Neural cell (in vitro differentiated cells): ENCODE results near the gene JMJD1C. TPM values are rescaled to one million over a fixed set of nuclear protein-coding genes. Genes with fewer than 3 reads are reported as not detected.

ENCODE experiments used
- H2AFZ ChIP-seq: fragments of 200-600, 300-800 bp; sonication (generic), shearing (Covaris generic); 2 replicates; pipeline ENCODE4 v1.6.0; 2014; ENCODE audit warnings: low read depth, mild to moderate bottlenecking, antibody characterized with exemption, low read length, moderate library complexity
- H3F3A ChIP-seq: fragments of 200-600 bp; shearing (Covaris generic); 2 replicates; pipeline ENCODE4 v1.6.1; 2016; ENCODE audit warnings: mild to moderate bottlenecking, moderate library complexity, mixed read lengths, antibody characterized with exemption, low read length; ENCODE audit not compliant: insufficient read depth, poor library complexity, severe bottlenecking
- H3K27ac ChIP-seq: fragments of 200-600, 300-800 bp; sonication (generic), shearing (Covaris generic); 2 replicates; pipeline ENCODE4 v1.5.1; 2014; ENCODE audit warnings: mild to moderate bottlenecking, low read length, moderate library complexity
- H3K27me3 ChIP-seq: fragments of 300-800, 200-600 bp; sonication (generic), shearing (Covaris generic); 2 replicates; pipeline ENCODE4 v1.6.0; 2014; ENCODE audit warnings: mild to moderate bottlenecking, low read depth, low read length, moderate library complexity; ENCODE audit not compliant: insufficient read depth
- H3K36me3 ChIP-seq: fragments of 300-800, 200-600 bp; sonication (generic), shearing (Covaris generic); 2 replicates; pipeline ENCODE4 v1.5.1; 2014; ENCODE audit warnings: mild to moderate bottlenecking, antibody characterized with exemption, low read length, moderate library complexity; ENCODE audit not compliant: insufficient read depth
- H3K4me2 ChIP-seq: fragments of 300-800, 200-600 bp; sonication (generic), shearing (Covaris generic); 2 replicates; pipeline ENCODE4 v1.6.0; 2014; ENCODE audit warnings: mild to moderate bottlenecking, low read length
- H3K4me3 ChIP-seq: fragments of 300-800, 200-600 bp; sonication (generic), shearing (Covaris generic); 2 replicates; pipeline ENCODE4 v1.5.1; 2014; ENCODE audit warnings: mild to moderate bottlenecking, low read length, moderate library complexity
- H3K79me2 ChIP-seq: fragments of 200-600 bp; shearing (Covaris generic); replicated peaks from 2 replicates; pipeline ENCODE4 v1.6.0; 2014; ENCODE audit warnings: mild to moderate bottlenecking, low read length, moderate library complexity; ENCODE audit not compliant: insufficient read depth
- H3K9ac ChIP-seq: fragments of 300-800, 200-600 bp; sonication (generic), shearing (Covaris generic); 2 replicates; pipeline ENCODE4 v1.6.1; 2016; ENCODE audit warnings: mild to moderate bottlenecking, low read length, mixed read lengths
- H3K9me2 ChIP-seq: fragments of 200-600 bp; shearing (Covaris generic); 2 replicates; pipeline ENCODE4 v1.6.1; 2016; ENCODE audit warnings: mild to moderate bottlenecking, low read length, mixed read lengths; ENCODE audit not compliant: insufficient read depth
- H3K9me3 ChIP-seq: fragments of 200-600, 300-800 bp; sonication (generic), shearing (Covaris generic); 2 replicates; pipeline ENCODE4 v1.6.1; 2016; ENCODE audit warnings: mild to moderate bottlenecking, mixed run types, low read length, moderate library complexity, mixed read lengths
- H4K20me1 ChIP-seq: fragments of 200-600 bp; shearing (Covaris generic); 2 replicates; pipeline ENCODE4 v1.6.1; 2016; ENCODE audit warnings: mild to moderate bottlenecking, mixed run types; ENCODE audit not compliant: insufficient read depth
- EP300 ChIP-seq: fragments of 450-650 bp; conservative IDR thresholded peaks from 2 replicates; pipeline ENCODE4 v1.6.1; 2014; ENCODE audit warnings: antibody characterized with exemption, mild to moderate bottlenecking, moderate library complexity; ENCODE audit not compliant: poor library complexity, severe bottlenecking
- EZH2 ChIP-seq: fragments of 200-600, 300-800 bp; shearing (Covaris generic), sonication (generic); IDR thresholded peaks from 2 replicates; pipeline ENCODE4 v1.6.1; 2014; ENCODE audit warnings: antibody characterized with exemption, low read length, borderline replicate concordance, mild to moderate bottlenecking; ENCODE audit not compliant: insufficient read depth, poor library complexity, severe bottlenecking
- MXI1 ChIP-seq: fragments of 450-650 bp; conservative IDR thresholded peaks from 2 replicates; pipeline ENCODE4 v1.6.1; 2014; ENCODE audit warnings: antibody characterized with exemption, mild to moderate bottlenecking; ENCODE audit not compliant: poor library complexity, severe bottlenecking
- POLR2AphosphoS5 ChIP-seq: IDR thresholded peaks from 2 replicates; pipeline ENCODE4 v1.6.1; 2012
- RAD21 ChIP-seq: fragments of 450-650 bp; conservative IDR thresholded peaks from 2 replicates; pipeline ENCODE4 v1.6.1; 2014; ENCODE audit warnings: antibody characterized with exemption, mild to moderate bottlenecking, moderate library complexity
- SMC3 ChIP-seq: fragments of 450-650 bp; conservative IDR thresholded peaks from 2 replicates; pipeline ENCODE4 v1.6.1; 2014; ENCODE audit warnings: antibody characterized with exemption, mild to moderate bottlenecking, moderate library complexity; ENCODE audit not compliant: poor library complexity
- TAF1 ChIP-seq: IDR thresholded peaks from 2 replicates; pipeline ENCODE4 v1.6.1; 2012; ENCODE audit warnings: low read depth
- polyA plus RNA-seq: library from polyadenylated mRNA; depleted of rRNA; stranded (reverse); fragments of >200 nt; gene quantifications from 2 replicates; pipeline ENCODE4 v1.2.3, GENCODE V29; 2014
- TF ChIP-seq, protein P1 (sequence below): fragments of 450-650 bp; IDR thresholded peaks from 2 replicates; pipeline ENCODE4 v1.5.1; 2014; ENCODE audit warnings: antibody characterized with exemption, mild to moderate bottlenecking, moderate library complexity; ENCODE audit not compliant: poor library complexity, severe bottlenecking
- TF ChIP-seq, protein P2 (sequence below): IDR thresholded peaks from 2 replicates; pipeline ENCODE4 v1.6.1; 2012; ENCODE audit warnings: borderline replicate concordance

JMJD1C gene
- polyA plus RNA-seq, 1 donor from 2014 or later, result 108 TPM

DNA sequence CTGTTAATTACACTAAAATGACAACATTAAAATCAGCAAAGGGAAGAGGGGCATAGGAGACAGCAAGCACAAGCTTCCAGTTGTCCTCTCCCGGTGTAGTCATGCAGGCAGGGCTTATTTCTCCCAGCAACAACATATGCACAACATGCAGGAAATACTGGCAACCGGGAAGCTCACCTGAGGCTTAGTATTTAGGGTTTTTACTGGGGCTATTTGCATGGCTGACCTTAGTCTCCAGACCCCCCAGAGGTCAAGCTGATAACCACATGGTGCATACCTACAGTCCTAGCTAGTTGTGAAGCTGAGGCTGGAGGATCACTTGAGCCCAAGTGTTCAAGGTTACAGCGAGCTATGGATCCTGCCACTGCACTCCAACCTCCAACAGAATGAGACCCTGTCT is 12.8 kb upstream of the JMJD1C start:
- H3F3A ChIP-seq, result no peaks in the 10 kb centered on the region
- no peaks in the 10 kb centered on the region for H3K9me2 ChIP-seq
- no peak overlapping the region for H3K4me3 ChIP-seq
- H4K20me1 ChIP-seq, result peaks cover 8% of the 10 kb centered on the region
- H3K27me3 ChIP-seq, result no peaks in the 10 kb centered on the region
- no peak for TF ChIP-seq RAD21
- no peak for TF ChIP-seq TAF1
- no peak for TF ChIP-seq EZH2
- no peak for TF ChIP-seq MXI1
- no peak for TF ChIP-seq POLR2AphosphoS5
- H3K79me2 ChIP-seq, result peaks cover 48% of the 10 kb centered on the region
- H3K36me3 ChIP-seq, result no peaks in the 10 kb centered on the region
- no peak overlapping the region for H3K4me2 ChIP-seq
- no peaks in the 10 kb centered on the region for H3K9me3 ChIP-seq
- no peak overlapping the region for H3K9ac ChIP-seq
- H3K27ac ChIP-seq, result no peak overlapping the region
- no peak overlapping the region for H2AFZ ChIP-seq

DNA sequence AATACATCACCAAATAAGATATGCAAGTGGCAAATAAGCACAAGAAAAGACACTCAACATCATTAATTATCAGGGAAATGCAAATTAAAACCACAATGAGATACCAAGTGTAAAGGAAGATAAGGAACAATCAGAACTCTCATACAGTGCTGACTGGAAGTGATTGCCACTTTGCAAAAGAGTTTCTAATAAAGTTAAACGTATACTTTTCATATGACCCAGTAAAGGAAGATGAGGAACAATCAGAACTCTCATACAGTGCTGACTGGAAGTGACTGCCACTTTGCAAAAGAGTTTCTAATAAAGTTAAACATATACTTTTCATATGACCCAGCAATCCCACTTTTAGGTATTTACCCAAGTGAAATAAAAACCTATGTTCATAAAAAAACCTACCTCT is 12.2 kb upstream of the JMJD1C start:
- H2AFZ ChIP-seq, result no peak overlapping the region
- no peaks in the 10 kb centered on the region for H3K36me3 ChIP-seq
- TF ChIP-seq EP300 (no peak), MXI1 (no peak), POLR2AphosphoS5 (no peak), EZH2 (no peak), SMC3 (no peak), RAD21 (no peak), TAF1 (no peak)
- TF ChIP-seq, protein P1, sequence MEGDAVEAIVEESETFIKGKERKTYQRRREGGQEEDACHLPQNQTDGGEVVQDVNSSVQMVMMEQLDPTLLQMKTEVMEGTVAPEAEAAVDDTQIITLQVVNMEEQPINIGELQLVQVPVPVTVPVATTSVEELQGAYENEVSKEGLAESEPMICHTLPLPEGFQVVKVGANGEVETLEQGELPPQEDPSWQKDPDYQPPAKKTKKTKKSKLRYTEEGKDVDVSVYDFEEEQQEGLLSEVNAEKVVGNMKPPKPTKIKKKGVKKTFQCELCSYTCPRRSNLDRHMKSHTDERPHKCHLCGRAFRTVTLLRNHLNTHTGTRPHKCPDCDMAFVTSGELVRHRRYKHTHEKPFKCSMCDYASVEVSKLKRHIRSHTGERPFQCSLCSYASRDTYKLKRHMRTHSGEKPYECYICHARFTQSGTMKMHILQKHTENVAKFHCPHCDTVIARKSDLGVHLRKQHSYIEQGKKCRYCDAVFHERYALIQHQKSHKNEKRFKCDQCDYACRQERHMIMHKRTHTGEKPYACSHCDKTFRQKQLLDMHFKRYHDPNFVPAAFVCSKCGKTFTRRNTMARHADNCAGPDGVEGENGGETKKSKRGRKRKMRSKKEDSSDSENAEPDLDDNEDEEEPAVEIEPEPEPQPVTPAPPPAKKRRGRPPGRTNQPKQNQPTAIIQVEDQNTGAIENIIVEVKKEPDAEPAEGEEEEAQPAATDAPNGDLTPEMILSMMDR, result no peak
- TF ChIP-seq, protein P2, sequence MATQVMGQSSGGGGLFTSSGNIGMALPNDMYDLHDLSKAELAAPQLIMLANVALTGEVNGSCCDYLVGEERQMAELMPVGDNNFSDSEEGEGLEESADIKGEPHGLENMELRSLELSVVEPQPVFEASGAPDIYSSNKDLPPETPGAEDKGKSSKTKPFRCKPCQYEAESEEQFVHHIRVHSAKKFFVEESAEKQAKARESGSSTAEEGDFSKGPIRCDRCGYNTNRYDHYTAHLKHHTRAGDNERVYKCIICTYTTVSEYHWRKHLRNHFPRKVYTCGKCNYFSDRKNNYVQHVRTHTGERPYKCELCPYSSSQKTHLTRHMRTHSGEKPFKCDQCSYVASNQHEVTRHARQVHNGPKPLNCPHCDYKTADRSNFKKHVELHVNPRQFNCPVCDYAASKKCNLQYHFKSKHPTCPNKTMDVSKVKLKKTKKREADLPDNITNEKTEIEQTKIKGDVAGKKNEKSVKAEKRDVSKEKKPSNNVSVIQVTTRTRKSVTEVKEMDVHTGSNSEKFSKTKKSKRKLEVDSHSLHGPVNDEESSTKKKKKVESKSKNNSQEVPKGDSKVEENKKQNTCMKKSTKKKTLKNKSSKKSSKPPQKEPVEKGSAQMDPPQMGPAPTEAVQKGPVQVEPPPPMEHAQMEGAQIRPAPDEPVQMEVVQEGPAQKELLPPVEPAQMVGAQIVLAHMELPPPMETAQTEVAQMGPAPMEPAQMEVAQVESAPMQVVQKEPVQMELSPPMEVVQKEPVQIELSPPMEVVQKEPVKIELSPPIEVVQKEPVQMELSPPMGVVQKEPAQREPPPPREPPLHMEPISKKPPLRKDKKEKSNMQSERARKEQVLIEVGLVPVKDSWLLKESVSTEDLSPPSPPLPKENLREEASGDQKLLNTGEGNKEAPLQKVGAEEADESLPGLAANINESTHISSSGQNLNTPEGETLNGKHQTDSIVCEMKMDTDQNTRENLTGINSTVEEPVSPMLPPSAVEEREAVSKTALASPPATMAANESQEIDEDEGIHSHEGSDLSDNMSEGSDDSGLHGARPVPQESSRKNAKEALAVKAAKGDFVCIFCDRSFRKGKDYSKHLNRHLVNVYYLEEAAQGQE, result no peak
- H3K79me2 ChIP-seq, result peaks cover 42% of the 10 kb centered on the region
- no peak overlapping the region for H3K27ac ChIP-seq
- H3F3A ChIP-seq, result no peaks in the 10 kb centered on the region
- peaks cover 8% of the 10 kb centered on the region for H4K20me1 ChIP-seq
- no peak overlapping the region for H3K4me3 ChIP-seq
- H3K9ac ChIP-seq, result no peak overlapping the region
- no peaks in the 10 kb centered on the region for H3K9me3 ChIP-seq
- H3K4me2 ChIP-seq, result no peak overlapping the region
- H3K27me3 ChIP-seq, result no peaks in the 10 kb centered on the region
- H3K9me2 ChIP-seq, result no peaks in the 10 kb centered on the region

DNA sequence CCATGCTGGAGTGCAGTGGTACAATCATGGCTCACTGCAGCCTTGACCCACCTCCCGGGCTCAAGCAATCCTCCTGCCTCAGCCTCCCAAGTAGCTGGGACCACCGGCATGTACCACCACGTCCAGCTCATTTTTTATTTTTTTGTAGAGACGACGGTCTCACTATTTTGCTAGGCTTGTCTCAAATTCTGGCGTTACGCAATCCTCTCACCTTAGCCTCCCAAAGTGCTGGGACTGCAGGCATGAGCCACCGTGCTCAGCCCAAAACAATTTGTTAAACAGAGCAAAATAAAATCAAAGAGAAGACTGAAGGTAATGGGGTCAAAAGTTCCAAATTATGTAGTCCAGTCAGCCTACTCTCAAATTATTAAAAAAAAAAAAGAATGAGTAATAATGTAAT is 8.7 kb upstream of the JMJD1C start:
- H2AFZ ChIP-seq, result no peak overlapping the region
- peaks cover 50% of the 10 kb centered on the region for H3K79me2 ChIP-seq
- no peak overlapping the region for H3K4me3 ChIP-seq
- TF ChIP-seq RAD21, result no peak
- H3K27ac ChIP-seq, result no peak overlapping the region
- no peaks in the 10 kb centered on the region for H3F3A ChIP-seq
- no peak overlapping the region for H3K9ac ChIP-seq
- no peaks in the 10 kb centered on the region for H3K9me2 ChIP-seq
- H3K4me2 ChIP-seq, result no peak overlapping the region
- peaks cover 8% of the 10 kb centered on the region for H4K20me1 ChIP-seq
- H3K9me3 ChIP-seq, result no peaks in the 10 kb centered on the region
- no peaks in the 10 kb centered on the region for H3K36me3 ChIP-seq
- no peaks in the 10 kb centered on the region for H3K27me3 ChIP-seq
